ENCODE measurements around the gene TALDO1.

DNA sequence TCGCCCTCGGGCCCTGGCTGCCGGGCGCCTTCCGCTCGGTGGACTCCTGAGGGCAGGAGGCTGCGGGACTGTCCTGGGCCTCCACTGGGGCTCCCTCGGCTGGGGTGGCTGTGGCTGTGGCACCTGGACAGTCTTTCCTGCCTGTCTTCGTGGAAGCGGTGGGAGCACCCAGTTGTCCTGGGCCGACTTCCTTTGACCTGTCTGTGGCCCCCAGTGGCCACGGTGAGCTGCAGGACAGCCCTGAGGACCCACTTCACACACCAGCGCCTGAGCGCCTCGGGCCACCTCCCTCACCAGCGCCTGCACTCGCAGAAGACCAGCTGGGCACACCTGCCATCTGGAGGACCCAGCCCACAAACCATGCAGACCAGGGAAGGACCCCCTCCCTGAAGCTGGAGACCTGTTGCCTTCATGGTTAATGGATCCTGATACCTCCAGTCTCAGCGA is 43.0 kb upstream of the TALDO1 start:
- TF ChIP-seq, protein P1, sequence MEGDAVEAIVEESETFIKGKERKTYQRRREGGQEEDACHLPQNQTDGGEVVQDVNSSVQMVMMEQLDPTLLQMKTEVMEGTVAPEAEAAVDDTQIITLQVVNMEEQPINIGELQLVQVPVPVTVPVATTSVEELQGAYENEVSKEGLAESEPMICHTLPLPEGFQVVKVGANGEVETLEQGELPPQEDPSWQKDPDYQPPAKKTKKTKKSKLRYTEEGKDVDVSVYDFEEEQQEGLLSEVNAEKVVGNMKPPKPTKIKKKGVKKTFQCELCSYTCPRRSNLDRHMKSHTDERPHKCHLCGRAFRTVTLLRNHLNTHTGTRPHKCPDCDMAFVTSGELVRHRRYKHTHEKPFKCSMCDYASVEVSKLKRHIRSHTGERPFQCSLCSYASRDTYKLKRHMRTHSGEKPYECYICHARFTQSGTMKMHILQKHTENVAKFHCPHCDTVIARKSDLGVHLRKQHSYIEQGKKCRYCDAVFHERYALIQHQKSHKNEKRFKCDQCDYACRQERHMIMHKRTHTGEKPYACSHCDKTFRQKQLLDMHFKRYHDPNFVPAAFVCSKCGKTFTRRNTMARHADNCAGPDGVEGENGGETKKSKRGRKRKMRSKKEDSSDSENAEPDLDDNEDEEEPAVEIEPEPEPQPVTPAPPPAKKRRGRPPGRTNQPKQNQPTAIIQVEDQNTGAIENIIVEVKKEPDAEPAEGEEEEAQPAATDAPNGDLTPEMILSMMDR (IDR thresholded peaks at IDR 0.05; ENCODE audit: low read length): no peak
- no peak for TF ChIP-seq EZH2 (IDR thresholded peaks at IDR 0.05; ENCODE audit: borderline replicate concordance, low read length)
